Sigmoid colon (tissue), 7 donors: ENCODE measurements around the gene NECTIN1. TPM values are rescaled to one million over a fixed set of nuclear protein-coding genes. Genes with fewer than 3 reads are reported as not detected.

ENCODE experiments used
- DNase-seq: peaks from one replicate; pipeline ENCODE4 v3.0.0-alpha.2; 2019
- H3K27ac ChIP-seq, 4 donors: fragments of 200-600 bp; sonication (generic); one replicate each; pipeline ENCODE4 v1.5.1; 2016 to 2019; ENCODE audit warnings: mild to moderate bottlenecking in 1 of 4
- H3K27me3 ChIP-seq, 3 donors: fragments of 200-600 bp; sonication (generic); one replicate each; pipeline ENCODE4 v1.5.1; 2019; ENCODE audit warnings: mild to moderate bottlenecking in 1 of 3
- H3K36me3 ChIP-seq, 4 donors: fragments of 200-600 bp; sonication (generic); one replicate each; pipeline ENCODE4 v1.5.1; 2016 to 2019
- H3K4me1 ChIP-seq, 4 donors: fragments of 200-600 bp; sonication (generic); one replicate each; pipeline ENCODE4 v1.5.1; 2017 to 2019
- H3K4me3 ChIP-seq, 4 donors: fragments of 200-600 bp; sonication (generic); one replicate each; pipeline ENCODE4 v1.5.1; 2017 to 2019; ENCODE audit warnings: mild to moderate bottlenecking in 2 of 4, moderate library complexity in 1 of 4
- H3K9me3 ChIP-seq, 4 donors: fragments of 200-600 bp in 3 of 4; sonication (generic) in 3 of 4; one replicate each; pipeline versions ENCODE4 v1.5.1 to v1.6.1; 2013 to 2019
- CTCF ChIP-seq, 4 experiments: fragments of 450-650 bp in 3 of 4; fragments of 200-600 bp in 1 of 4; IDR thresholded peaks; one replicate each; pipeline ENCODE4 v1.5.1; 2016 to 2019; ENCODE audit warnings: antibody characterized with exemption in 4 of 4, mild to moderate bottlenecking in 3 of 4, moderate library complexity in 2 of 4
- EP300 ChIP-seq, 4 donors: sonication (generic); formaldehyde crosslinking; IDR thresholded peaks; one replicate each; pipeline ENCODE4 v1.6.1; 2017; ENCODE audit warnings: antibody characterized with exemption in 4 of 4
- POLR2A ChIP-seq, 2 donors: fragments of 450-650 bp; IDR thresholded peaks; one replicate each; pipeline ENCODE4 v1.6.1; 2016; ENCODE audit warnings: antibody characterized with exemption in 2 of 2, mild to moderate bottlenecking in 2 of 2, moderate library complexity in 2 of 2
- POLR2AphosphoS5 ChIP-seq, 4 donors: sonication (generic); formaldehyde crosslinking; IDR thresholded peaks; one replicate each; pipeline ENCODE4 v1.6.1; 2017; ENCODE audit warnings: antibody characterized with exemption in 4 of 4
- WGBS, 2 donors: extraction: QIAGEN DNeasy Blood & Tissue Kit; methylation state at CpG; one replicate each; pipeline ENCODE4 v1.1.7; 2013; 5-methylcytosine and 5-hydroxymethylcytosine counted together
- intact Hi-C: fragments of 100-400 bp; cut with DNase I; formaldehyde crosslinking; loops from one replicate; pipeline ENCODE4 v1.15.1; 2023
- polyA plus RNA-seq, 3 donors: library from polyadenylated mRNA; stranded (reverse); fragments of 200-250 nt; gene quantifications; one replicate each; pipeline ENCODE4 v1.2.3, GENCODE V29; 2013
- total RNA-seq, 4 donors: library from RNA; depleted of rRNA; stranded (reverse); fragments of >200 nt; gene quantifications; one replicate each; pipeline ENCODE4 v1.1.0, GENCODE V29; 2016
- donor health status: healthy with polysubstance abuse.
- donor health status: Bipolar disorder and iron deficiency.
- donor health status: healthy.

NECTIN1 gene
- total and polyA plus RNA-seq, 7 donors, result 0.16 to 19.0 (median 1.7) TPM

- H3K9me3 ChIP-seq, result peaks cover 0 to 5% (median 0%) of the 10 kb centered on the region in 4 donors
- no peaks in the 10 kb centered on the region for H3K36me3 ChIP-seq
- no peak overlapping the region for H3K27ac ChIP-seq
- intact Hi-C loops, result no loop called here
- no peaks in the 10 kb centered on the region for H3K27me3 ChIP-seq
- no peak for DNase-seq
- no peak overlapping the region for H3K4me3 ChIP-seq
- TF ChIP-seq CTCF (IDR thresholded peaks at IDR 0.05) (no peak), POLR2A (IDR thresholded peaks at IDR 0.05) (no peak), POLR2AphosphoS5 (IDR thresholded peaks at IDR 0.05) (no peak), EP300 (IDR thresholded peaks at IDR 0.05) (no peak)
- no peaks in the 10 kb centered on the region for H3K4me1 ChIP-seq
- 90 to 91% methylated on average over 27 of the region's 27 CpGs for whole genome bisulfite sequencing, 2 donors
Observed at GRCh38 chr11:119691701-119692539, 37.1 kb downstream of the NECTIN1 start.

- intact Hi-C loops, result no loop called here
- peaks cover 0 to 5% (median 0%) of the 10 kb centered on the region in 4 donors for H3K9me3 ChIP-seq
- H3K27ac ChIP-seq, result no peak overlapping the region
- no peaks in the 10 kb centered on the region for H3K36me3 ChIP-seq
- WGBS, 2 donors, result 65 to 78% methylated on average over 9 of the region's 9 CpGs
- no peak for DNase-seq
- H3K4me3 ChIP-seq, result no peak overlapping the region
- H3K27me3 ChIP-seq, result no peaks in the 10 kb centered on the region
- no peaks in the 10 kb centered on the region for H3K4me1 ChIP-seq
- TF ChIP-seq EP300 (IDR thresholded peaks at IDR 0.05), result no peak
- TF ChIP-seq POLR2A (IDR thresholded peaks at IDR 0.05), result no peak
- no peak for TF ChIP-seq CTCF (IDR thresholded peaks at IDR 0.05)
- no peak for TF ChIP-seq POLR2AphosphoS5 (IDR thresholded peaks at IDR 0.05)
Observed at GRCh38 chr11:119691020-119691666, 37.9 kb downstream of the NECTIN1 start.

- intact Hi-C loops, result no loop called here
- Histone ChIP-seq H3K36me3 (no peaks in the 10 kb centered on the region), H3K4me1 (no peaks in the 10 kb centered on the region), H3K4me3 (no peak overlapping the region), H3K27ac (no peak overlapping the region), H3K27me3 (no peaks in the 10 kb centered on the region), H3K9me3 (no peaks in the 10 kb centered on the region)
- WGBS, 2 donors, result 87% methylated on average over 7 of the region's 7 CpGs
- no peak for DNase-seq
- no peak for TF ChIP-seq EP300 (IDR thresholded peaks at IDR 0.05)
- no peak for TF ChIP-seq POLR2A (IDR thresholded peaks at IDR 0.05)
Observed at GRCh38 chr11:119689302-119689701, 39.7 kb downstream of the NECTIN1 start.

GRCh38 chr11:119688356-119688755 lies 40.6 kb downstream of the NECTIN1 start:
- Histone ChIP-seq H3K4me3 (no peak overlapping the region), H3K9me3 (no peaks in the 10 kb centered on the region), H3K36me3 (no peaks in the 10 kb centered on the region), H3K4me1 (no peaks in the 10 kb centered on the region), H3K27ac (no peak overlapping the region), H3K27me3 (no peaks in the 10 kb centered on the region)
- intact Hi-C loops, result no loop called here
- TF ChIP-seq POLR2AphosphoS5 (IDR thresholded peaks at IDR 0.05), result no peak
- no peak for TF ChIP-seq POLR2A (IDR thresholded peaks at IDR 0.05)
- TF ChIP-seq EP300 (IDR thresholded peaks at IDR 0.05), result no peak
- no peak for TF ChIP-seq CTCF (IDR thresholded peaks at IDR 0.05)
- 81 to 84% methylated on average over 4 of the region's 4 CpGs for WGBS, 2 donors
- no peak for DNase-seq

- H3K9me3 ChIP-seq, result no peaks in the 10 kb centered on the region
- H3K4me1 ChIP-seq, result no peaks in the 10 kb centered on the region
- no peak for TF ChIP-seq EP300 (IDR thresholded peaks at IDR 0.05)
- TF ChIP-seq CTCF (IDR thresholded peaks at IDR 0.05), result no peak
- no peak for TF ChIP-seq POLR2AphosphoS5 (IDR thresholded peaks at IDR 0.05)
- TF ChIP-seq POLR2A (IDR thresholded peaks at IDR 0.05), result no peak
- H3K27ac ChIP-seq, result no peak overlapping the region
- no peak for DNase-seq
- no peaks in the 10 kb centered on the region for H3K27me3 ChIP-seq
- intact Hi-C loops, result no loop called here
- H3K4me3 ChIP-seq, result no peak overlapping the region
- H3K36me3 ChIP-seq, result no peaks in the 10 kb centered on the region
- WGBS, 2 donors, result 82 to 88% methylated on average over 15 of the region's 15 CpGs
Observed at GRCh38 chr11:119687373-119688046, 41.5 kb downstream of the NECTIN1 start.
